Omental fat pad (tissue), 4 donors: ENCODE measurements around the gene GRHPR. TPM values are rescaled to one million over a fixed set of nuclear protein-coding genes. Genes with fewer than 3 reads are reported as not detected.
"Not testable (repeated sequence)": the region's sequence is repeated elsewhere in the genome, so short reads cannot be mapped to it uniquely, and the experiment has no call there.

Experiments
- ATAC-seq: fragments of 150-250 bp; one replicate; pipeline ENCODE4 v1.9.1; 2016; ENCODE audit warnings: mild to moderate bottlenecking, moderate library complexity; ENCODE audit not compliant: low FRiP score
- DNase-seq: peaks from one replicate; pipeline ENCODE4 v3.0.0-alpha.2; 2019; ENCODE audit warnings: low spot score
- CTCF ChIP-seq, 3 donors: fragments of 450-650 bp; IDR thresholded peaks; one replicate each; pipeline ENCODE4 v1.5.1; 2016 to 2017; ENCODE audit warnings: antibody characterized with exemption in 3 of 3, mild to moderate bottlenecking in 3 of 3, moderate library complexity in 2 of 3
- total RNA-seq, 4 donors: library from RNA; depleted of rRNA; stranded (reverse); fragments of >200 nt; gene quantifications; one replicate each; pipeline ENCODE4 v1.1.0, GENCODE V29; 2016

Gene GRHPR
- total RNA-seq, 4 donors from 2014 or later, result 92.8 to 162 (median 142) TPM

- no peak for TF ChIP-seq CTCF (IDR thresholded peaks at IDR 0.05)
- no peak for DNase-seq
- ATAC-seq, result no peak
Observed at GRCh38 chr9:37383876-37384746, 38.4 kb upstream of the GRHPR start.

GRCh38 chr9:37385286-37385685 lies 37.2 kb upstream of the GRHPR start:
- DNase-seq (no peak), ATAC-seq (no peak)
- no peak for TF ChIP-seq CTCF (IDR thresholded peaks at IDR 0.05)

- DNase-seq, result no peak
- no peak for ATAC-seq
- no peak for TF ChIP-seq CTCF (IDR thresholded peaks at IDR 0.05)
Observed at GRCh38 chr9:37386988-37387387, 35.5 kb upstream of the GRHPR start.

GRCh38 chr9:37390759-37391158 lies 31.7 kb upstream of the GRHPR start:
- DNase-seq (no peak), ATAC-seq (no peak)
- no peak for TF ChIP-seq CTCF (IDR thresholded peaks at IDR 0.05)

- ATAC-seq, result no peak
- no peak for TF ChIP-seq CTCF (IDR thresholded peaks at IDR 0.05)
Observed at GRCh38 chr9:37392272-37392671, 30.2 kb upstream of the GRHPR start.

GRCh38 chr9:37395229-37395628 lies 27.3 kb upstream of the GRHPR start:
- no peak for DNase-seq
- no peak for ATAC-seq
- no peak for TF ChIP-seq CTCF (IDR thresholded peaks at IDR 0.05)

More at GRCh38 chr9:37392272-37392671, 30.2 kb upstream of the GRHPR start:
- DNase-seq, result no peak

GRCh38 chr9:37395663-37396062 lies 26.8 kb upstream of the GRHPR start:
- no peak for TF ChIP-seq CTCF (IDR thresholded peaks at IDR 0.05)
- ATAC-seq (no peak), DNase-seq (no peak)

- not testable (repeated sequence) for ATAC-seq, DNase-seq
Observed at GRCh38 chr9:37397948-37398347, 24.5 kb upstream of the GRHPR start.
